HEK293 (cell line): ENCODE measurements around the gene CGB2.

Experiments
- ZNF121 ChIP-seq: fragments of 450-650 bp; formaldehyde crosslinking; IDR thresholded peaks from 2 replicates; pipeline ENCODE4 v1.5.1; 2016; ENCODE audit warnings: missing biosample characterization, missing genetic modification characterization
- ZNF433 ChIP-seq: fragments of 450-650 bp; formaldehyde crosslinking; IDR thresholded peaks from 2 replicates; pipeline ENCODE4 v1.5.1; 2016; ENCODE audit warnings: missing biosample characterization, missing genetic modification characterization, low read depth
- ZNF549 ChIP-seq: fragments of 450-650 bp; IDR thresholded peaks from 2 replicates; pipeline ENCODE4 v1.5.1; 2018; ENCODE audit warnings: missing biosample characterization, missing genetic modification characterization, mild to moderate bottlenecking, inconsistent platforms, moderate library complexity
- ZNF792 ChIP-seq: fragments of 450-650 bp; formaldehyde crosslinking; IDR thresholded peaks from 2 replicates; pipeline ENCODE4 v1.5.1; 2016; ENCODE audit warnings: missing biosample characterization, missing genetic modification characterization
- TF ChIP-seq, protein P1 (sequence below): fragments of 450-650 bp; formaldehyde crosslinking; IDR thresholded peaks from 2 replicates; pipeline ENCODE4 v1.5.1; 2016; ENCODE audit warnings: missing biosample characterization, missing genetic modification characterization
- TF ChIP-seq, protein P2 (sequence below): fragments of 450-650 bp; formaldehyde crosslinking; IDR thresholded peaks from 2 replicates; pipeline ENCODE4 v1.5.1; 2016; ENCODE audit warnings: missing biosample characterization, missing genetic modification characterization

DNA sequence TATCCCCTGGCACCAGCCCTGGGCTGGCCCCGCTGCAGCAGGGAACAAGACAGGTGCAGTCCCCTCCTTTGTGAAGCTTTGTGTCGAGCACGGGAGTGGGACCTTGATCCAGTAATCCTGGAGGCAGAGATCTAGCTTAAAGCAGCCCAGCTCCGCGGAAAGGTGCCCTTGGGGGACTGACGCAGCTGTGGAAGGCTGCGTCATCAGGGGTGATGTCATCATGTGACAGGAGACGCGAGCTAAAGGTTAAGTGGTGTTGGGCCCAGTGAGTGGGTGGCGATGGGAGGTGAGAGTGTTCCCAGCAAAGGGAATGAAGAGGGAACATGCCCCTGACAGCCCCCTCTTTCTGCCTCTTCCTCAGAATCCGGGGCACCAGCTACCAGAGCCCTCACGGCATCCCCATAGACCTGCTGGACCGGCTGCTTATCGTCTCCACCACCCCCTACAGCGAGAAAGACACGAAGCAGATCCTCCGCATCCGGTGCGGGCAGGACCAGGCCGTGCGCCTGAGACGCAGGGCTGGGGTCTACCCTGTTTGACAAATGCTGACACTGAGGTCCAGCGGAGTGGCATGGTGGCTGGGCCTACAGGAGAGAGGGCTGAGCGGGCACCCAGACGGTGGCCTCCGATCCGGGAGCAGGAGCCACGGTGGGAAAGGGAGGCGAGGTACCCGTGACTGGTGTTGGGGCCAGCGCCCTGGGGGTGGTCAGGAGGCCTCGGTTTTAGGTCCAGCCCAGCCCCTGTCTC, 17.4 kb upstream of the CGB2 start:
- TF ChIP-seq ZNF549 (tag by site-specific recombination), result no peak
- TF ChIP-seq, protein P1, sequence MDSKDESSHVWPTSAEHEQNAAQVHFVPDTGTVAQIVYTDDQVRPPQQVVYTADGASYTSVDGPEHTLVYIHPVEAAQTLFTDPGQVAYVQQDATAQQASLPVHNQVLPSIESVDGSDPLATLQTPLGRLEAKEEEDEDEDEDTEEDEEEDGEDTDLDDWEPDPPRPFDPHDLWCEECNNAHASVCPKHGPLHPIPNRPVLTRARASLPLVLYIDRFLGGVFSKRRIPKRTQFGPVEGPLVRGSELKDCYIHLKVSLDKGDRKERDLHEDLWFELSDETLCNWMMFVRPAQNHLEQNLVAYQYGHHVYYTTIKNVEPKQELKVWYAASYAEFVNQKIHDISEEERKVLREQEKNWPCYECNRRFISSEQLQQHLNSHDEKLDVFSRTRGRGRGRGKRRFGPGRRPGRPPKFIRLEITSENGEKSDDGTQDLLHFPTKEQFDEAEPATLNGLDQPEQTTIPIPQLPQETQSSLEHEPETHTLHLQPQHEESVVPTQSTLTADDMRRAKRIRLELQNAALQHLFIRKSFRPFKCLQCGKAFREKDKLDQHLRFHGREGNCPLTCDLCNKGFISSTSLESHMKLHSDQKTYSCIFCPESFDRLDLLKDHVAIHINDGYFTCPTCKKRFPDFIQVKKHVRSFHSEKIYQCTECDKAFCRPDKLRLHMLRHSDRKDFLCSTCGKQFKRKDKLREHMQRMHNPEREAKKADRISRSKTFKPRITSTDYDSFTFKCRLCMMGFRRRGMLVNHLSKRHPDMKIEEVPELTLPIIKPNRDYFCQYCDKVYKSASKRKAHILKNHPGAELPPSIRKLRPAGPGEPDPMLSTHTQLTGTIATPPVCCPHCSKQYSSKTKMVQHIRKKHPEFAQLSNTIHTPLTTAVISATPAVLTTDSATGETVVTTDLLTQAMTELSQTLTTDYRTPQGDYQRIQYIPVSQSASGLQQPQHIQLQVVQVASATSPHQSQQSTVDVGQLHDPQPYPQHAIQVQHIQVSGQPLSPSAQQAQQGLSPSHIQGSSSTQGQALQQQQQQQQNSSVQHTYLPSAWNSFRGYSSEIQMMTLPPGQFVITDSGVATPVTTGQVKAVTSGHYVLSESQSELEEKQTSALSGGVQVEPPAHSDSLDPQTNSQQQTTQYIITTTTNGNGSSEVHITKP (tag by site-specific recombination), result no peak
- TF ChIP-seq ZNF792 (tag by site-specific recombination), result no peak
- TF ChIP-seq, protein P2, sequence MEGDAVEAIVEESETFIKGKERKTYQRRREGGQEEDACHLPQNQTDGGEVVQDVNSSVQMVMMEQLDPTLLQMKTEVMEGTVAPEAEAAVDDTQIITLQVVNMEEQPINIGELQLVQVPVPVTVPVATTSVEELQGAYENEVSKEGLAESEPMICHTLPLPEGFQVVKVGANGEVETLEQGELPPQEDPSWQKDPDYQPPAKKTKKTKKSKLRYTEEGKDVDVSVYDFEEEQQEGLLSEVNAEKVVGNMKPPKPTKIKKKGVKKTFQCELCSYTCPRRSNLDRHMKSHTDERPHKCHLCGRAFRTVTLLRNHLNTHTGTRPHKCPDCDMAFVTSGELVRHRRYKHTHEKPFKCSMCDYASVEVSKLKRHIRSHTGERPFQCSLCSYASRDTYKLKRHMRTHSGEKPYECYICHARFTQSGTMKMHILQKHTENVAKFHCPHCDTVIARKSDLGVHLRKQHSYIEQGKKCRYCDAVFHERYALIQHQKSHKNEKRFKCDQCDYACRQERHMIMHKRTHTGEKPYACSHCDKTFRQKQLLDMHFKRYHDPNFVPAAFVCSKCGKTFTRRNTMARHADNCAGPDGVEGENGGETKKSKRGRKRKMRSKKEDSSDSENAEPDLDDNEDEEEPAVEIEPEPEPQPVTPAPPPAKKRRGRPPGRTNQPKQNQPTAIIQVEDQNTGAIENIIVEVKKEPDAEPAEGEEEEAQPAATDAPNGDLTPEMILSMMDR (tag by site-specific recombination), result no peak
- TF ChIP-seq ZNF433 (tag by site-specific recombination), result no peak
- TF ChIP-seq ZNF121, result no peak
